HG03097 (cell line): Measurements from ENCODE around the gene TMC8.

Experiments
- ATAC-seq: cut with Tn5 transposase; IDR thresholded peaks from one replicate; pipeline ENCODE4 v1.9.1; 2021; ENCODE audit not compliant: unreplicated experiment, low FRiP score

Gene TMC8

DNA sequence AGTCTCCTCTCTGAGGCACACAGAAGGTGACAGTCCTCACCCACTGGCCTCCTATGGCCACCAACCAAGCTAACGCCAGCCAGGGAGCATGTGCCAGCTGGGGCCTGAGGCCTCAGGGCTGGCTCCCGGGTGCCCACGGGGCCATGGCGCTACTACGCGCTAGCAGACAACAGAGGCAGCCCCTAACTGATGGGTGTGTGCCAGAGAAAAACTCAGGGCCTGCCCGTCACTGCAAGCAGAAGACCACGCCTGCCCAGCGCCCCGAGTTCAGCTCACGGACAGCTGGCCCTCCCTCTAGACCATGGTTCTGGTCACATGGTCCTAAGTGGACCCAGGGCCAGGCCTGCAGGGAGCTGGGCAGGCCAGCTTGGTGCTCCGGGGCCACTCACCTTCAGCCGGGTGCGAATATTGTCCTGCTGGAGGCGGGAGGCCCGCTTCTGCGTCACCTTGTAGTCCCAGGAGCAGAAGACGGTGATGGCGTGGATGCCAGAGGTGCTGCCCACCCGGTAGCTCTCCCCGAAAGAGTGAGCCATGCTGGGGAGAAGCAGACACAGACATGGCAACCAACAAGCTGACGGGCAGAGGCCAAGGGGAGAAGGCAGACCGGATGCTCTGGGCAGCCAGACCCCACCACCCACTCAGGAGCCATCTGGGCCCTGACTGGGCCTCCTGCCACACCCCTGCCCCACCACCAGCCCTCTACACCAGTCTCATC lies 8.2 kb upstream of the TMC8 start:
- ATAC-seq: no peak

DNA sequence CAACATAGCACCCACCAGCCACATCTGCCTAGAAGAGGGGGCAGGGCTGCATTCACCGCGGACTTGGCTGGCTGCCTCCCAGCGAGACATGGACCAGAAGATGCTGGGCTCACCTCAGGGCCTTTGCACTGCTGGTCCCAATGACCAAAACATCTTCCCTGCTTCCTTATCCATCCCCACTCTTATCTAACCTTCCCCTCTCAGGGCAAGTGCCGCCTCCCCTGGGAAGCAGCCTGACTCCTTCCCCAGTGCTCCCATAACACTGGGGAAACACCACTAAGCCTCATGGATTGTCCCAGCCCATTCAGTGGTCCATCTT lies 7.7 kb upstream of the TMC8 start:
- ATAC-seq: no peak

DNA sequence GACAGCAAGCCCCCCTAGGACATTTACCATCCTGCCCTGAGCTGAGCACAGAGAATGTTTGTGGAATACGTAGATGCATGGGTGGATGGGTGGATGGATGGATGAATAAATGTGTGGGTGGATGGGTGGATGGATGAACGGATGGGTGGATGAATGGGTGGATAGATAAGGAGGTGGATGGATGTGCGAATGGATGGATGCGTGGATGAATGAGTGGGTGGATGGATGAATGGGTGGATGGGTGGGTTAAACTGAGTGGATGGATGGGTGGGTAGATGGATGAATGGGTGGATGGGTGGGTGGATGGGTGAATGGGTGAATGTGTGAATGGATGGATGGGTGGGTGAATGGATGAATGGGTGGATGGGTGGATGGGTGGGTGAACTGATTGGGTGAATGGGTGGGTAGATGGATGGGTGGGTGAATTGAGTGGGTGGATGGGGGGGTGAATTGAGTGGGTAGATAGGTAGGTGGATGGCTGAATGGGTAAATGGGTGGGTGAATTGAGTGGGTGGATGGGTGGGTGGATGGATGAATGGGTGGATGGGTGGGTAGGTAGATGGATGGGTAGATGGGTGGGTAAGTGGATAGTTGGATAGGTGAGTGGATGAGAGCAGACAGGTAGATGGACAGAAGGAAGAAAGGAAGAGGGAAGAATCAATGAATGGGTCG lies 7.2 kb upstream of the TMC8 start:
- no peak for ATAC-seq

DNA sequence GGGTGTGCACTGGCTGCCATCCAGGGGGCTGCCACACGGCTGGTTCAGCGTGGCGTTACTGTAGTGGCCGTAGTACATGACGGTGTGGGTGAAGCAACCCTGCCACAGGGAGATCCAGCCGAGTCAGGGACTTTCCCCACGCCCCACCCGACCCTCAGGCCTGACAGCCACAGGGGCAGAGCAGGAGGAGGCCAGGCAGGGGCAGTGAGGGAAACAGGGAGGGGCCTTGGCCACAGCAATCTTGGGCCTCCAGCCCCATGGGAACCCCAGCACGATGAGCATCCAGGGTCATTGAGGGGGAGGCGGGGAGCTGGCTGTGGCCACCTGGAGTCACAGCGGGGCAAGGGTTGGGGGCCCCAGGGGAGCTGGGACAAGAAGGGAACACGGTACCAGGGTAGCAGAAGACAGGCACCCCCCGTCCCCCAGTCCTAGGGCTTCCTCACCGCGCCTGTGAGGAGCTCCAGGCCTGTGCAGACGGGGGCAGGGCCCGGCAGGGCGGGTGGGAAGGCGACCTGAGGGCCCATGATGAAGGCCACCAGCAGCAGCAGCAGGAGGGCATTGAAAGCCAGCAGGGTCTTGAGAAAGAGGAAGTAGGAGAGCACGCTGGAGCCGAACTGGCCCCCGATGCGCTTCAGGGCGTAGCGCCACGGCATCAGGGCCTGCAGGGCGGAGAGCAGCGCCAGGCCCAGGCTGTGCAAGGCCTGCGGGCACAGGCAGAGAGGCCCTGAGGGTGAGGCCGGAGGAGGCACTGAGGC lies 6.3 kb upstream of the TMC8 start:
- ATAC-seq: no peak

DNA sequence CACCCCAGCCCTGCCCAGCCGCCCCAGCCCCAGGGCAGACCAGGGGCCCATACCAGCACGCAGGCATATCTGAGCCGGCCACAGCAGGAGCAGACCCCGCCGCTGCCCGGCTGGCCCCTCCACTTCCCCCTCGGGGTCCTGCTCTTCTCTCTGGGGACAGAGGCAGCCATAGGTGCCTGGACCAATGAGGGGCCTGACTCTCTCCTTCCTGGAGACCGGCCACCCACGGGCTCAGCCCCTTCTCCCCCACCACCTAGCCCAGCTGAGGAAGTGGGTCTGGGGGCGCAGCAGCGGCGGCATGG lies 5.8 kb upstream of the TMC8 start:
- ATAC-seq: no peak

DNA sequence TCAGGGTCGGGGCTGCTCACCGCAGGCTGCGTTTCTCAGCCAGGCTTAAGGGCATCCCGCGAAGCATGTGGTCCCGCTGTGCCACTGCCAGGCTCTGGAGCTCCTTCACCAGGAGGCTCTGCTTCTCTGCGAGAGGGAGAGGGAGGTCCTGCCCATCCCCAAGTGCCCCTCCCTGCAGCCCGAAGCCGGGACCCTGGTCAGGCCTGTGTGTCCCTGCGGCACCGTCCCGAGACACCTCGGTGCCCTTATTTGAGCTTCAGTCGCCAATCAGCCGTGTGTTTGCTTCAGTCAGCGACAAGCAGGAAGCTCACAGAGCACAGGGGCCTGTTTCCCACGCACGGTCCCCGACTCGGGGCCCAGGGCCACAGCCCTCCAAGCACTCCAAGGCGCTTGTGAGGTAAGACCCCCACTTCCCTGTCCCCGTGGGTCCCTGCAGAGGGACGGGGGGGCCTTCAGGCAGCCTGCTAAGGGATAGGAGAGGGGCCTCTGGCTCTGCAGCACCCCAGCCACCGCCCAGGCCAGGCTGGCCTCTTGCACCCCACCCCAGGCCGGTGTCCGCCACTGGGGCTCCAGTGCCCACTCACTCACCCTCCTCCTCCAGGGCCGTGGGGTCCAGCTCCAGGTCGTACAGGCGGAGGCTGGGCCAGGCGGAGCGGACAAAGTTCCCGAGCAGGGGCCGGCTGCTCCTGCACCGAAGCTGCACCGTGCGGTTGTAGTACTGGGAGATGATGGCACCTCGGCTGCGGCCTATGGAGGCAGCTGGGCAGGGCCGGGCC lies 5.2 kb upstream of the TMC8 start:
- no peak for ATAC-seq

DNA sequence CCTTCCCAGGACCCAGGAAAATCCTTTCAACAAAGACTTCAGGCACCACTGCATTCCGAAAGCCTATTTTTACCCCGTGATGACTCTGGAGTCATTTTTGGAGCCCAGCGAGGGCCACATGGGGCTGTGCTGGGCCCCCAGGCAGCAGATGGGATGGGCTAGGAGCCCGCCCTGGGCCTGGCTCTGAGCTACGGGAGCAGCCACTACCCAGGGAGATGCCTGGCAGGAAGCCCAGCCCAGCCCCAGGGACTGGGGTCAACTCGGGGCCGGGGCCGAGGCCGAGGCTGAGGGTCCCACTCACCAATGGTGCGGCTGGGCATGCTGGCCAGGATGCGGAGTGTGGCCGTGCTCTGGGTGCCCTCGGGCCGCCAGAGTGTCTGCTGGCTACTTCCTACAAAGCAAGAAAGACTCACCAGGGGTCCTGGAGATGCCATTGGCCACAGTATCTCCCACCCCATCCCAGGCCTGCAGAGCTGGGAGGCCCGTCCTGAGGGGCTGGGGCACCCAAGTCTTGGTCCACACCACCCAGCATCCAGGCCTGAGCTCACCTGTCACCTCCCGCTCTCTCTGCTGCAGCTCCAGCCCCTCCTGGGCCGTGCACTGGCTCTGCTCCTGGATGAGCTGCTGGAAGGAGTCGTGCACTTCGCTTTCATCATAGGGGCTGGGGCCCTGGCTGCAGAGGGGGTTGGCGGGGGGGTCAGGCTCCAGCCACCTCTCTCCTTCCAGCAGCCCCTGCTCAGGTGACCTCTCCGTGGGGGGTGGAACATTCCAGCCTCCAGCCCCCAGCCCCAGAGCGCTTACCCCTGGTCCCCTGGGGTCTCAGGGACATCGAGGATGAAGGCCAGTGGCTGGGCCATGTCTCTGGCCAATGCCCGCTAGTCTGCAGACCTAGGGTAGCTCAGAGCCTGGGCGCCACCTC lies 4.3 kb upstream of the TMC8 start:
- ATAC-seq: no peak

DNA sequence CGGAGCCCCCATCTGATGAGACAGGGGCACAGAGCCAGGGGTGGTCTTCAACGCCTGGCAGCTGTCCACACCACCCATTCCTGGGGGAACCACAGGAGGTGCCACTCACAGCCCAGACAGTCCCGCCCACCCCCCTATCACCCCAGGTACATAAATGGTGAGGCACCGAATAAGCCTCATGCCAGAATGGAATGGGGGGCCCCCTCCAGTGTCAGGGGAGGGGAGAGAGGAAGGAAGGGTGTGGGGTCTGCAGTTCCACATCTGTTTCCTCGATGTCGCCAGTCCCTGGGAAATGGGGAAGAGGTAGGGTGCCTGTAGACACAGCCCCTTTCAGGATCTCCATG lies 3.7 kb upstream of the TMC8 start:
- ATAC-seq: no peak

DNA sequence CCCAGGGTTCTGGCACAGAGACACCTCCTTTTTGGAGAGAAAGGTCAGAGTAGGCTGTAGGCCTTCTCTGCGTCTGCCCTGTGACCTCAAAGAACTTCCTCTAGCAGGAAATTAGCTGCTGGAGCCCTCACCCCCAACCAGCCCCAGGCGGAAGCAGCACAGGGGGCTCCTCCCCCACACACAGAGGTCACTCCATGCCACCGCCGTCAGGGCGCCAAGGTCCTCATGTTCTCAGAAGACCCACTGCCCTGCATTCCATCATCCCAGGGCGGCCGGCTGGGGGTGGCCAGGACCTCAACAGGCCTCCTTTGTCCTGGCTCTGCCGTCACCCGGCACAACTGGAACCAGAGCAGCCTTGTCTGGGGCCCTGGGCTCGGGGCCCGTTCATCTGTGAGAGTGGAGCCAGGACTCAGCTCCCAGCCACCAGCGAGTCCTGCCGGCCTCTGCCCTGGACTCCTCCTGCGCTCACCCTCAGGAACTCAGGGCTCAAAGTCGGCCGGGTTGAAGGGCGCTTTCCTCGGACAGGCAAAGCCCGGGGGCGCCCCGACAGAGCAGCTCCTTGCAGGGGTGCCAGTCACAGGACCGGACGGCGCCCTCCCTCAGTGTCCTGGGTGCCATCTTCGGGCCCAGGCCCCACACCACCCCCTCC lies 3.2 kb upstream of the TMC8 start:
- ATAC-seq: no peak

DNA sequence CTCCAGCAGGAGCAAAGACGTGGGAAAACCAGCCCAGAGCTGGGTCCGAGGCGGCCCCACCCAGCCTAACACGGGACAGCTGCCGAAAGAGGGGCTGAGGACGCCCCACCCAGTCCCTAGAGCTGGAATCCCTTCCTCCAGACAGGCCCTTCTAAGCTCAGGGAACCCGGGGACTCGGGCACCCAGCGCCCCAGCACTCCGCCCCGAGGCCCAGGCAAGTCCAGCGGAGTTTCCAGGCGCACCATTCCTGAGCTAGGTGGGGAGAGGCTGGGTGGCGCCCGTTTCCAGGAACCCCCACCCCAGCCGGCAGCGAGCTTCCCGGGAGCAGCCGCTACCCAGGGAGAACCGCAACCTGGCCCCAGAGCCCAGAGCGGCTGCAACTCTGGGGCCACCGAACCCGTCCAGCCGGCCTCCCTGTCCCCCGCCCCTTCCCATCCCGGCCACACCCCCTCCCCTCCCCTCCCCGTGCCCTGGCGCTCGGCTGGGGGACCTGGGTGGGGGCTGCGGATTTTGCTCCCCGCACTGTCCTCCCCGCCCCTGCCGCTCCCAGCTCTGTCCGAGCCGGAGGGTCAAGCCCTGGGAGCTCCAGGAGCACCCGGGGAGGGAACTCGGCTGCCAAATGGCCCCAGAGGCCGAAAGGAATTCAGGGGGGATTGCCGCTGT lies 2.6 kb upstream of the TMC8 start:
- no peak for ATAC-seq

DNA sequence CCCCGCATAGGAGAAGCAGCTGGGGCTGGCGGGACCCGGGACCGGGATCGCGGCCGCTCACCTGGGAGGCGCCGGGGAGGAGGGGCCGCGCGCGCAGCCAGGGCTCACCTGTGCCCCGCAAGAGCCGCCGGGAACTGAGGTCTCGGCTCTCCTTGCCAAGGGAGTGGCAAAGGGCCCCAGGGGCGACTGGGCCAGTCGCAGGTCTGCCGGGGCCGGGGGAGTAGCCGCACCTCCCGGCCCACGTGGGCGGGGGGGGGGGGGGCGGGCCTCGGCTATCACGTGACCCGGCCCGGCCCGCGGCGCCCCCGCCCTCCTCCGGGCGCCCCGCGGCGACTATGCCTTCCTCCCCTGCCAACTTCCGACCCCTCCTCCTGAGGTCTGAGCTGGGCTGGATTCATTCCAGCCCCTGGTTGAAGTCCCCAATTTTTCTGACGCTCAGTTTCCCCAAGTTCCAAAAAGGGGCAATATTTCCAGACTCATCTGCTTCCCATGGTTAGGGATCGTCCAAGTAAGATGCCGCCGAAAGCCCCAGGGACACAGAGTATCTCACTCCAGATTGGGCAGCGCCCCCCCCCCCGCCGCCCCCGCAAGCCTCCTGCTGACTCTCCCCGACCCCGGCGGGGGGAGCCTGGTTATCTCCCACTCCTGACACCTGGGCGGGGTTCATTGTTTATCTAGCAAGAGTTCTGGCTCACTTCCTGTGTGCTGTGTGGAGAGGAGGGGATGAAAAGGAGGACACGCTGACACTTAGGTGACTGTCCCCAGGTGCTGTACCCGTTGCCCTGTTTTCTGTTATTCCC lies 1.8 kb upstream of the TMC8 start, which contains the start of gene TMC6:
Gene TMC6, minus strand, starts transcription at position 205 of the 800 bp plus-strand sequence. CDS start 1,923 bp downstream, outside the sequence.
- ATAC-seq: no peak

DNA sequence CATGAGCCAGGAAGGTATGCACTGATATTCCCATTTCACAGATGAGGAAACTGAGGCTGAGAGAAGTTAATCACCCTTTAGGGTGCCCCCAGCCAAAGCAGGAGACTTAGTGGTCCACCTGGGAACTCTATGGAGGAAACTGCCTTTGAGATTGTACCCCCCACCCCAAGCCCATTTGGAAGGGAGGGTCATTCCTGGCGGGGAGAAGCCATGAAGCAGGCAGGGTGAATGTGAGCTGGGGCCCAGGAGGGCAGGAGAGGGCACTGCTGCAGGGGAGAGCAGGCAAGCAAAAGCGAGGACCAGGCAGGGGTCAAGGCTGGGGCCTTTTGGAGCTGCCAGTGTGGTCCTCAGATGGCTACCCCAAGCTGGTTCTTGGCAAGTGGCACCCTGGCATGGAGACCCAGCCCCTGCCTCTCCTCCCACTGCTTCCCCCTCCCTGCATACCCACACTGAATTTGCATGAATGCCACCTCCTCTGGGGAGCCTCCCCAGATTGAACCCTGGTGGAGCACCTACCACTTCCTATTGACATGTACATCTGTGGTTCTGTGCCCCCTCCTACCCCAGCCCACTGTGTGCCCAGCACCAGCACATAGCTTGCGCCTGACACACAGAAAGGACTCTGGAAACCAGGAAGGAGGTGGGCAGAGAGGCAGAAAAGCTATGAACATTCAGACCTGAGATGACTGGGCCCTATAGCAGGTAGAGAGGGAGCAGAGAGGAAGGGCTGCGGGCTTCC lies 1.1 kb upstream of the TMC8 start:
- ATAC-seq: no peak

DNA sequence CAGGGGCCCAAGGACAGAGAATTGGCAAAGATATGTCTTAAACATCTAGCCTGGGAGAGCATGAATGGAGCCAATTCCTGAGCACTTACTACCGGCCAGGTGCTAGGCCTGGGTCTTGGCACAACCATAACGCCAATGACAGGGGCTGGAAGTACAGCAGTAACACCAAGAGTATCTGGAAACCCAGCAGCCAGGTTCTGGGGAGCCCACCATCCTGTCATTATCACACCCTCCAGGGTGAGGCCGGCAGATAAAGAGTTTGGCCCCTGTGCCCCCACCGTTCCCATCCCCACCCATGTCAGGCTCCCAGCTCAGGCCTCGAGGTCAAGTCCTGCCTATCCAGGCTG lies 508 bp upstream of the TMC8 start:
- no peak for ATAC-seq

DNA sequence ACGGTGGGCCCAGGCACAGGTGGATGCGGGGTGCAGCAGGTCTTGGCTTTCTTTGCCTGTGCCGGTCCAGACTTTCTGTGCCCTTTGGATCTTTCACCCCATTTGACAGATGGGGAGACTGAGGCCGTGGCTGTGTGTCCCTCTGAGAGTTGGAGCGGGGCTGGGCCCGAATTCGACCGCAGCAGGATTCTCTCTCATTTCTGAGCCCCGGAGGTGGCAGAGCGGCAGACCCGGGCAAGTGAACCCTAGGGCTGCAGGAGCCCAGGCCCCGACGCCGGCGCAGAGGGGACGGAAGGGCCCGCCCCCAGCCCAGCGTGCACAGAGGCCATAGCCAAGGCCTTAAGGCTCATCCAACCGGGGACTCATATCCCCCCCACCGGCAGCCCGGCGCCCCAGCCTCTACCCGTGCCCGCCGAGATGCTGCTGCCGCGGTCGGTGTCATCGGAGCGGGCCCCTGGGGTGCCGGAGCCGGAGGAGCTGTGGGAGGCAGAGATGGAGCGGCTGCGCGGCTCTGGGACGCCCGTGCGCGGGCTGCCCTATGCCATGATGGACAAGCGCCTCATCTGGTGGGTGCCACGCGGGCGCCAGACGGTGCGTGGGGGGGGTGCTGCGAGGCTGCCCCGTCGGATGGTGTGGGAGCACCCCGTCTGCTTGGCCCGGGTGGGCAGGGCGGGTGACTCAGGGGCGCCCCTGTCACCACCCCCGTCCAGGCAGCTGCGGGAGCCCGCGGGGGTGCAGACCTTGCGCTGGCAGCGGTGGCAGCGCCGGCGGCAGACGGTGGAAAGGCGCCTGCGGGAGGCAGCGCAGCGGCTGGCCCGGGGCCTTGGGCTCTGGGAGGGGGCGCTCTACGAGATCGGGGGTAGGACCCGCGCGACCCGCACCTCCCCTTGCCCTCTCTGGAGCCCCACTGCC lies 857 bp downstream of the TMC8 start:
- ATAC-seq: no peak

DNA sequence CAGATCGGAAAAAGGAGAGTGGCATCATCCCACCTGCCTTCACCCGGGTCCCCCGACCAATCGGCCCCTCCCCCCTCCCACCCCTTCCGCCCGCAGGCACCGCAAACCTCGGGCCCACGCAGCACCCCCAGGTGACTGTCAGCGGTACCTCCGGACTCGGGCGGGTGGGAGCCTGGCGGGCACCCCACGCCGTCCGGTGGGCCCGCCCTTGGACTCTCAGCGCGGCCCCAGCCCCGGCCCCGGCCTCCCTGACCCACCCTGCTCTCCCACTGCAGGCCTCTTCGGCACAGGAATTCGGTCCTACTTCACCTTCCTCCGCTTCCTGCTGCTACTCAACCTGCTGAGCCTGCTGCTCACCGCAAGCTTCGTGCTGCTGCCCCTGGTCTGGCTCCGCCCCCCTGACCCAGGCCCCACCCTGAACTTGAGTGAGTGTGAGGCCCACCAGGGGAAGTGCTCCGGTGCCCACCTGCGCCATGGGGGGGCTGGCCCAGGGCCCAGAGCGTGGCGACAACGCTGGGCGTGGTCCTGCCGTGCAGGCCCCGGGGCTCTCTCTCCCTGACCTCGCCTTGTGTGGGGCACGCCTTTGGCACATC lies 1.6 kb downstream of the TMC8 start:
- ATAC-seq: no peak

DNA sequence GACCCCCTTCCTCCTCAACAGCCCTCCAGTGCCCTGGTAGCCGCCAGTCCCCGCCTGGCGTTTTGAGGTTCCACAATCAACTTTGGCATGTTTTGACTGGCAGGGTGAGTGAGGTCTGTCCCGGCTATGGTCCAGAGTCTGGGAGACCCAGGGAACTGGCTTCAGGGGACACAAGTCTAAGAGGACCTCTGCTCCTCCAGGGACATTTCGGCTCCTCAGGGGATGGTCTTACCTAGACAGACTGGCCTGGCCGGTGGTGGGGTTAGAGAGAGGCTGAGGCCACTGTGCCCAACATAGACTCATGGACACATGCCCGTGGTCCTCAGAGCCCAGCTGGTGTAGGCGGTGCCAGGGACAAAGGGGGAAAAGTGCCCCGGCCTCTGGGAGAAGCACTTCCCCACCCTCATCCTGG lies 2.2 kb downstream of the TMC8 start:
- ATAC-seq: no peak
